Mucosa of descending colon (tissue), 3 donors: Measurements from ENCODE around the gene LIPI. TPM values are rescaled to one million over a fixed set of nuclear protein-coding genes. Genes with fewer than 3 reads are reported as not detected.

Experiments
- ATAC-seq: fragments of 200-7000 bp; cut with Tn5 transposase; one replicate; pipeline ENCODE4 v1.9.1; 2020; ENCODE audit warnings: mild to moderate bottlenecking, moderate library complexity
- DNase-seq, 3 donors: peaks; one replicate each; pipeline ENCODE4 v3.0.0-alpha.2; 2020
- H3K36me3 ChIP-seq: fragments of 200-600 bp; one replicate; pipeline ENCODE4 v1.8.0; 2021; ENCODE audit warnings: low read depth, mild to moderate bottlenecking
- H3K4me1 ChIP-seq: fragments of 200-600 bp; one replicate; pipeline ENCODE4 v1.8.0; 2021; ENCODE audit warnings: low read depth, mild to moderate bottlenecking
- H3K4me3 ChIP-seq: fragments of 200-600 bp; one replicate; pipeline ENCODE4 v1.8.0; 2021; ENCODE audit warnings: mild to moderate bottlenecking
- H3K9me3 ChIP-seq: fragments of 200-600 bp; one replicate; pipeline ENCODE4 v1.8.0; 2021; ENCODE audit warnings: mild to moderate bottlenecking
- CTCF ChIP-seq: fragments of 200-600 bp; IDR thresholded peaks from one replicate; pipeline ENCODE4 v1.8.0; 2022; ENCODE audit warnings: antibody characterized with exemption, mild to moderate bottlenecking
- intact Hi-C, 2 donors: fragments of 100-400 bp; cut with DNase I in 1 of 2; cut with micrococcal nuclease in 1 of 2; formaldehyde crosslinking; loops; one replicate each; pipeline versions ENCODE4 v1.11.0 to v1.11.1; 2022; cut with DNase I, micrococcal nuclease
- total RNA-seq, 3 donors: library from RNA; stranded (reverse); fragmentation: NEBNext Ultra II Directional in 2 of 3; extraction: Animal tissue kit (Norgen Biotek cat#: 25700) in 2 of 3; gene quantifications; one replicate each; pipeline versions ENCODE4 v1.2.1 to v1.2.4, GENCODE V29; 2021 to 2023
- donor health status: DM: no; HTN: no; CAD: no; lungs with moderate emphysema.
- donor health status: DM: no; HTN: no; CAD: no.
- donor health status: DM: no; HTN: yes; CAD: no.

The LIPI gene
- total RNA-seq, 3 donors from 2014 or later = not detected

GRCh38 chr21:14244911-14245310 is 34.2 kb upstream of the LIPI start:
- H3K4me3 ChIP-seq = no peak overlapping the region
- intact Hi-C loops = no loop called here
- no peak for TF ChIP-seq CTCF
- H3K4me1 ChIP-seq = no peaks in the 10 kb centered on the region
- no peaks in the 10 kb centered on the region for H3K9me3 ChIP-seq
- DNase-seq = no peak
- no peaks in the 10 kb centered on the region for H3K36me3 ChIP-seq
- no peak for ATAC-seq

- H3K9me3 ChIP-seq = no peaks in the 10 kb centered on the region
- ATAC-seq (no peak), DNase-seq (no peak)
- TF ChIP-seq CTCF = no peak
- intact Hi-C loops = no loop called here
- no peaks in the 10 kb centered on the region for H3K36me3 ChIP-seq
- no peak overlapping the region for H3K4me3 ChIP-seq
- no peaks in the 10 kb centered on the region for H3K4me1 ChIP-seq
These were observed 33.1 kb upstream of the LIPI start for GRCh38 chr21:14243874-14244273.

GRCh38 chr21:14243461-14243860 is 32.7 kb upstream of the LIPI start:
- Histone ChIP-seq H3K4me3 (no peak overlapping the region), H3K36me3 (no peaks in the 10 kb centered on the region), H3K4me1 (no peaks in the 10 kb centered on the region), H3K9me3 (no peaks in the 10 kb centered on the region)
- TF ChIP-seq CTCF = no peak
- DNase-seq (no peak), ATAC-seq (no peak)
- intact Hi-C loops = no loop called here

GRCh38 chr21:14241297-14241696 is 30.5 kb upstream of the LIPI start:
- intact Hi-C loops = no loop called here
- no peak for TF ChIP-seq CTCF
- ATAC-seq = no peak

GRCh38 chr21:14239281-14239680 is 28.5 kb upstream of the LIPI start:
- Histone ChIP-seq H3K4me1 (no peaks in the 10 kb centered on the region), H3K9me3 (no peaks in the 10 kb centered on the region), H3K4me3 (no peak overlapping the region), H3K36me3 (no peaks in the 10 kb centered on the region)
- DNase-seq = no peak
- intact Hi-C loops = no loop called here
- TF ChIP-seq CTCF = no peak
- ATAC-seq = no peak

More at GRCh38 chr21:14241297-14241696, 30.5 kb upstream of the LIPI start:
- Histone ChIP-seq H3K4me3 (no peak overlapping the region), H3K36me3 (no peaks in the 10 kb centered on the region), H3K4me1 (no peaks in the 10 kb centered on the region), H3K9me3 (no peaks in the 10 kb centered on the region)
- DNase-seq = no peak

- no peak for ATAC-seq
- no peak for DNase-seq
- Histone ChIP-seq H3K4me1 (no peaks in the 10 kb centered on the region), H3K36me3 (no peaks in the 10 kb centered on the region), H3K4me3 (no peak overlapping the region), H3K9me3 (no peaks in the 10 kb centered on the region)
- intact Hi-C loops = no loop called here
- no peak for TF ChIP-seq CTCF
These were observed 25.4 kb upstream of the LIPI start for GRCh38 chr21:14236180-14236579.
